Ovary (tissue), 3 donors: ENCODE measurements around the gene KCNK1.

ENCODE experiments used
- CTCF ChIP-seq, 3 donors: fragments of 450-650 bp in 2 of 3; fragments of 200-600 bp in 1 of 3; IDR thresholded peaks; one replicate each; pipeline versions ENCODE4 v1.5.1 to v1.8.0; 2016 to 2022; ENCODE audit warnings: antibody characterized with exemption in 3 of 3, mild to moderate bottlenecking in 1 of 3
- EP300 ChIP-seq: sonication (generic); formaldehyde crosslinking; IDR thresholded peaks from one replicate; pipeline ENCODE4 v1.6.1; 2017; ENCODE audit warnings: antibody characterized with exemption
- POLR2A ChIP-seq: fragments of 450-650 bp; IDR thresholded peaks from one replicate; pipeline ENCODE4 v1.6.1; 2017; ENCODE audit warnings: antibody characterized with exemption, mild to moderate bottlenecking, moderate library complexity
- donor health status: DM: no; HTN: no; CAD: no.

- TF ChIP-seq POLR2A (no peak), CTCF (IDR thresholded peaks at IDR 0.05) (no peak), EP300 (no peak)
These were observed 37.8 kb downstream of the KCNK1 start for GRCh38 chr1:233651563-233652233.
